ENCODE results near the gene ZFPM1.

Gene ZFPM1

GRCh38 chr16:88538366-88539060 is 85.4 kb downstream of the ZFPM1 start:
- TF ChIP-seq CTCF (IDR thresholded peaks at IDR 0.05; ENCODE audit: control insufficient read depth, extremely low read depth, insufficient read depth): no peak
- H3K4me3 ChIP-seq (ENCODE audit: low read depth, low read length): no peak overlapping the region
- DNase-seq (ENCODE audit: low read depth): no peak

DNA sequence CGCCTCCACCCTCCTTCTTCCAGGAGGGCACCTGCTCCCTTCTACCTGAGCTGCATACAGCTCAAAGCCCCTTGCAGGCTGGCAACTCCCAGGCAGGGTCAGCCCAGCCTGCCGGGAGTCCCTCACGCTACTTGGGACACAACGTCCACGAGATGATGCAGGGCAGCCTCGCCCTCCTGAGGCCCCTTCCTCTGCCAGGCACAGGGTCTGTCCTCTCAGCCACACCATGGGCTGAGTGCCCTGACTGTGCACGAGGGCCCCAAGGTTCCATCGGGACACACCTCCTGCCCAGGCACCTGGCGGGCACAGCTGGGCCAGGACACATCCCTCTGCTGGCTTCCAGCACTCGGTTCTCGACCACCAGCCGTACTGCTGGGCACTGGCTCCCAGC is 86.2 kb downstream of the ZFPM1 start:
- no peak overlapping the region for H3K4me3 ChIP-seq (ENCODE audit: low read depth, low read length)
- no peak for DNase-seq (ENCODE audit: low read depth)
- TF ChIP-seq CTCF (IDR thresholded peaks at IDR 0.05; ENCODE audit: control insufficient read depth, extremely low read depth, insufficient read depth): no peak

- TF ChIP-seq CTCF (IDR thresholded peaks at IDR 0.05; ENCODE audit: control insufficient read depth, extremely low read depth, insufficient read depth): no peak
- DNase-seq (ENCODE audit: low read depth): no peak
Observed at GRCh38 chr16:88539652-88540345, 86.7 kb downstream of the ZFPM1 start.

DNA sequence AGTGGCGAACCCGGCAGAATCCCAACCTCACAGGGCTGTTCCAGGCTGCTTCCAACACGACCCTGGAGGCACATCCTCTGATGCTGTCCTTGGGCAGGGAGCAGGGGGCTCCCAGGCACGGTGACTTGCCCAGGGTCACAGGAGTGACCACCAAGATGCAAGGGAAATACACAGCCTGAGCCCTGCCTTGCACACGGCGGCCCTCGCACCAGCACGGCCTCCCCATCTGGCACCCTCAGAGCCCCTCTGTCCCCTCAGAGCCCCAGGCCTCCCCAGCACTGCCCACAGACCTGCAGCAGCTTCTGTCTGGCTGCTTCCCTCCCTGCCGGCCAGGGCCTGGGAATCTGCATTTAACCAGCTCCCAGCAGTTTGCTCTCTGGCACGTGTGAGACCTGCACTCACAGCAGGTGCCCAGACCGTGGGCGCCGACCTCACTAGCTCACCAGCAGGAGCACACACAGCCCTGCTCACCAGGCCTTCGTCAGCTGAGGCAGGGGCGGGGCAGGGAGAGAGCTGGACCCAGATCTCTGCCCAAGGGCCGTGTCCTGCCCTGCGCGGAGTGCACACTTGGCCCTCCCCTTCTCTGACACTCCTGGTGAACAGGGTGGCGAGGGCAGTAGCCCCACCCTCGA is 87.4 kb downstream of the ZFPM1 start:
- DNase-seq (ENCODE audit: low read depth): no peak
- TF ChIP-seq CTCF (IDR thresholded peaks at IDR 0.05; ENCODE audit: control insufficient read depth, extremely low read depth, insufficient read depth): no peak
- no peak overlapping the region for H3K4me3 ChIP-seq (ENCODE audit: low read depth, low read length)

More at GRCh38 chr16:88539652-88540345, 86.7 kb downstream of the ZFPM1 start:
- no peak overlapping the region for H3K4me3 ChIP-seq (ENCODE audit: low read depth, low read length)

- no peak overlapping the region for H3K4me3 ChIP-seq (ENCODE audit: low read depth, low read length)
- no peak for DNase-seq (ENCODE audit: low read depth)
- TF ChIP-seq CTCF (IDR thresholded peaks at IDR 0.05; ENCODE audit: control insufficient read depth, extremely low read depth, insufficient read depth): no peak
Observed at GRCh38 chr16:88541831-88542616, 88.9 kb downstream of the ZFPM1 start.

GRCh38 chr16:88543230-88543813 is 90.2 kb downstream of the ZFPM1 start:
- H3K4me3 ChIP-seq (ENCODE audit: low read depth, low read length): no peak overlapping the region
- DNase-seq (ENCODE audit: low read depth): no peak
- no peak for TF ChIP-seq CTCF (IDR thresholded peaks at IDR 0.05; ENCODE audit: control insufficient read depth, extremely low read depth, insufficient read depth)

All from LNCaP clone FGC (cell line).